K562 (cell line): Measurements from ENCODE around the gene NANOG. TPM values are rescaled to one million over a fixed set of nuclear protein-coding genes. Genes with fewer than 3 reads are reported as not detected.
"Not testable (repeated sequence)": the region's sequence is repeated elsewhere in the genome, so short reads cannot be mapped to it uniquely, and the experiment has no call there.

Experiments used
- ATAC-seq: fragments of 200-7000 bp; cut with Tn5 transposase; 3 replicates; pipeline ENCODE4 v1.9.1; 2020; ENCODE audit warnings: moderate library complexity
- BruUV-seq: library from RNA; stranded (reverse); fragments of 400-500 nt; replicated peaks from 2 replicates; lab custom pipeline; 2021; lab: Mats Ljungman, UMichigan
- CTCF ChIA-PET: fragments of 300-600 bp; formaldehyde crosslinking; extraction: SDS; loops from one replicate; lab custom pipeline; 2021; ENCODE audit warnings: low intra/inter-chr PET ratio; lab: Yijun Ruan, JAX
- POLR2A ChIA-PET: fragments of 300-600, 350-650 bp; sonication (Branson Sonifier 250); formaldehyde crosslinking; extraction: SDS; loops from one replicate; lab custom pipeline; 2021; ENCODE audit warnings: antibody characterized with exemption, inconsistent platforms; lab: Yijun Ruan, JAX
- DNase-seq, 4 experiments: peaks; one replicate each; pipeline versions ENCODE4 v3.0.0 to v3.0.0-alpha.2; 2011 to 2018; ENCODE audit warnings: low spot score in 3 of 4, mixed read lengths in 3 of 4; ENCODE audit errors: extremely low read depth in 1 of 4
- FAIRE-seq: peaks from 2 replicates; lab custom pipeline; 2011; peaks lifted over from hg19 to GRCh38; lab: Jason Lieb, UNC
- H2AFZ ChIP-seq: 2 replicates; pipeline ENCODE4 v1.6.0; 2011; ENCODE audit warnings: low read depth, low read length, control low read depth, inconsistent platforms
- H3K27ac ChIP-seq: fragments of 200-600 bp; 3 replicates; pipeline ENCODE4 v1.8.0; 2011; ENCODE audit warnings: low read depth, mild to moderate bottlenecking, control low read depth, inconsistent platforms, low read length, moderate library complexity, mixed read lengths; ENCODE audit errors: extremely low read depth
- H3K27me3 ChIP-seq, 2 experiments: fragments of 300-600 bp in 1 of 2; 2 replicates in 1 of 2; 3 replicates in 1 of 2; pipeline versions ENCODE4 v1.6.0 to v1.8.0; 2011; ENCODE audit warnings: inconsistent platforms in 2 of 2, low read length in 2 of 2, mild to moderate bottlenecking in 1 of 2, mixed read lengths in 1 of 2, moderate library complexity in 1 of 2; ENCODE audit not compliant: control insufficient read depth in 2 of 2, insufficient read depth in 2 of 2
- H3K36me3 ChIP-seq: fragments of 300-600 bp; 3 replicates; pipeline ENCODE4 v1.8.0; 2011; ENCODE audit warnings: mild to moderate bottlenecking, low read length, inconsistent platforms; ENCODE audit not compliant: control insufficient read depth, insufficient read depth
- H3K4me1 ChIP-seq, 2 experiments: fragments of 200-600 bp in 1 of 2; replicated peaks in 1 of 2; 2 replicates in 1 of 2; 3 replicates in 1 of 2; pipeline versions ENCODE4 v1.5.1 to v1.8.0; 2011; ENCODE audit warnings: inconsistent platforms in 2 of 2, low read length in 2 of 2, mild to moderate bottlenecking in 1 of 2, mixed read lengths in 1 of 2, moderate library complexity in 1 of 2; ENCODE audit not compliant: control insufficient read depth in 2 of 2, insufficient read depth in 2 of 2
- H3K4me2 ChIP-seq: 2 replicates; pipeline ENCODE4 v1.6.1; 2011; ENCODE audit warnings: low read length, control low read depth, inconsistent platforms, mixed read lengths; ENCODE audit not compliant: insufficient read depth
- H3K4me3 ChIP-seq: fragments of 200-600 bp; sonication (generic), shearing (Covaris generic); 2 replicates; pipeline ENCODE4 v1.5.1; 2016; ENCODE audit warnings: control low read depth, inconsistent platforms
- H3K79me2 ChIP-seq: fragments of 200-600 bp; 3 replicates; pipeline ENCODE4 v1.8.0; 2011; ENCODE audit warnings: low read length, inconsistent platforms; ENCODE audit not compliant: control insufficient read depth, insufficient read depth
- H3K9ac ChIP-seq, 2 experiments: 2 replicates each; pipeline versions ENCODE4 v1.6.0 to v1.6.1; 2011; ENCODE audit warnings: low read depth in 2 of 2, low read length in 2 of 2, control low read depth in 1 of 2, inconsistent platforms in 1 of 2, mild to moderate bottlenecking in 1 of 2, mixed read lengths in 1 of 2; ENCODE audit not compliant: insufficient read depth in 1 of 2
- H3K9me1 ChIP-seq: one replicate; pipeline ENCODE4 v1.6.0; 2011; ENCODE audit warnings: inconsistent platforms, mild to moderate bottlenecking, low read length, moderate library complexity; ENCODE audit not compliant: control insufficient read depth, insufficient read depth
- H3K9me3 ChIP-seq: replicated peaks from 2 replicates; pipeline ENCODE4 v1.5.1; 2011; ENCODE audit warnings: low read depth, low read length, inconsistent platforms; ENCODE audit not compliant: control insufficient read depth, insufficient read depth
- H4K20me1 ChIP-seq: replicated peaks from 2 replicates; pipeline ENCODE4 v1.6.1; 2011; ENCODE audit warnings: low read length, inconsistent platforms, mixed read lengths; ENCODE audit not compliant: control insufficient read depth, insufficient read depth
- SPI1 ChIP-seq: IDR thresholded peaks from 2 replicates; pipeline ENCODE4 v1.6.1; 2011; ENCODE audit warnings: low read depth, low read length, control low read depth, borderline replicate concordance
- TOE1 ChIP-seq, 2 experiments: fragments of 450-650 bp in 1 of 2; sonication (generic) in 1 of 2; formaldehyde crosslinking in 1 of 2; IDR thresholded peaks; 2 replicates each; pipeline versions ENCODE4 v1.7.1 to v1.8.0; 2016 to 2022; ENCODE audit warnings: borderline replicate concordance in 2 of 2, mild to moderate bottlenecking in 2 of 2, antibody characterized with exemption in 1 of 2, inconsistent platforms in 1 of 2, low read depth in 1 of 2, missing genetic modification reagents in 1 of 2, moderate library complexity in 1 of 2
- ZNF121 ChIP-seq: sonication (generic); formaldehyde crosslinking; conservative IDR thresholded peaks from 2 replicates; pipeline ENCODE4 v1.8.0; 2022; ENCODE audit warnings: missing genetic modification reagents
- WGBS: fragments of 100-300 bp; shearing (Covaris generic); methylation state at CpG from one replicate; pipeline ENCODE4 v1.1.6; 2016; ENCODE audit warnings: low coverage, mixed read lengths; ENCODE audit not compliant: insufficient coverage; ENCODE audit errors: missing lambda C conversion rate; 5-methylcytosine and 5-hydroxymethylcytosine counted together
- in situ Hi-C: fragments of 300-500 bp; cut with MboI; formaldehyde crosslinking; loops from 4 replicates; pipeline ENCODE4 v1.15.0; 2018; ENCODE audit warnings: inconsistent platforms, mixed read lengths
- intact Hi-C: fragments of 100-400 bp; cut with micrococcal nuclease; formaldehyde crosslinking; loops from 2 replicates; pipeline ENCODE4 v1.14.2; 2022
- polyA plus RNA-seq, 8 experiments: library from polyadenylated mRNA; depleted of rRNA in 4 of 8; stranded (reverse) in 5 of 8; unstranded in 3 of 8; fragments of >200 nt; fragmentation: Nextera tagmentation in 2 of 8; fragmentation: Illumina TruSeq in 1 of 8; extraction: Ambion mirVana in 2 of 8; extraction: Trizol in 1 of 8; gene quantifications; 2 replicates each; pipeline versions ENCODE4 v1.2.1 to v1.2.3, GENCODE V29; 2011 to 2014; ENCODE audit warnings: inconsistent platforms in 1 of 8, missing spikeins in 1 of 8
- total RNA-seq, 7 experiments: library from RNA; depleted of rRNA in 6 of 7; stranded (reverse); fragments of >200 nt in 6 of 7; fragmentation: Illumina TruSeq in 2 of 7; extraction: Trizol in 2 of 7; gene quantifications; 2 replicates each; pipeline versions ENCODE4 v1.2.1 to v1.2.3, GENCODE V29; 2011 to 2021; ENCODE audit warnings: low replicate concordance in 1 of 7
- TF ChIP-seq, protein P1 (sequence below): IDR thresholded peaks from 2 replicates; pipeline ENCODE4 v1.6.1; 2016; ENCODE audit warnings: missing genetic modification characterization, missing compliant biosample characterization

The NANOG gene
- total and polyA plus RNA-seq, 9 of the 15 experiments (the other 6 are each of a cell fraction or from before 2014, with no cell fraction given): 0.04 TPM; not detected in 8

GRCh38 chr12:7782055-7782454, 7.1 kb upstream of the NANOG start:
- no peak for DNase-seq
- H3K4me3 ChIP-seq: no peak overlapping the region
- H3K4me2 ChIP-seq: no peak overlapping the region
- ChIA-PET CTCF (no interaction called here), POLR2A (no interaction called here)
- no peak overlapping the region for H2AFZ ChIP-seq
- no peak overlapping the region for H3K9ac ChIP-seq
- no peaks in the 10 kb centered on the region for H3K9me3 ChIP-seq
- peaks cover 0 to 6% of the 10 kb centered on the region in 2 experiments; a peak in 1 of 5 replicates for H3K27me3 ChIP-seq
- no peak for FAIRE-seq
- in situ Hi-C loops (no loop called here), intact Hi-C loops (no loop called here)
- no peaks in the 10 kb centered on the region for H3K9me1 ChIP-seq
- ATAC-seq: no peak
- TF ChIP-seq ZNF121 (peak; percentile 85), SPI1 (no peak), TOE1 (IDR thresholded peaks at IDR 0.05; ENCODE audit: borderline replicate concordance) (no peak), TOE1 (CRISPR knock-in tag; IDR thresholded peaks at IDR 0.05; ENCODE audit: borderline replicate concordance, low read depth) (no peak)
- BruUV-seq: no TSS peak
- H4K20me1 ChIP-seq: no peaks in the 10 kb centered on the region
- no peaks in the 10 kb centered on the region for H3K4me1 ChIP-seq
- no peak overlapping the region for H3K27ac ChIP-seq
- no peaks in the 10 kb centered on the region for H3K36me3 ChIP-seq
- WGBS: 2% methylated on average over 5 of the region's 6 CpGs
- no peaks in the 10 kb centered on the region for H3K79me2 ChIP-seq

GRCh38 chr12:7783433-7783832, 5.8 kb upstream of the NANOG start:
- POLR2A ChIA-PET, DNase-seq, FAIRE-seq: not testable (repeated sequence)

More at GRCh38 chr12:7783433-7783832, 5.8 kb upstream of the NANOG start:
- TF ChIP-seq, protein P1, sequence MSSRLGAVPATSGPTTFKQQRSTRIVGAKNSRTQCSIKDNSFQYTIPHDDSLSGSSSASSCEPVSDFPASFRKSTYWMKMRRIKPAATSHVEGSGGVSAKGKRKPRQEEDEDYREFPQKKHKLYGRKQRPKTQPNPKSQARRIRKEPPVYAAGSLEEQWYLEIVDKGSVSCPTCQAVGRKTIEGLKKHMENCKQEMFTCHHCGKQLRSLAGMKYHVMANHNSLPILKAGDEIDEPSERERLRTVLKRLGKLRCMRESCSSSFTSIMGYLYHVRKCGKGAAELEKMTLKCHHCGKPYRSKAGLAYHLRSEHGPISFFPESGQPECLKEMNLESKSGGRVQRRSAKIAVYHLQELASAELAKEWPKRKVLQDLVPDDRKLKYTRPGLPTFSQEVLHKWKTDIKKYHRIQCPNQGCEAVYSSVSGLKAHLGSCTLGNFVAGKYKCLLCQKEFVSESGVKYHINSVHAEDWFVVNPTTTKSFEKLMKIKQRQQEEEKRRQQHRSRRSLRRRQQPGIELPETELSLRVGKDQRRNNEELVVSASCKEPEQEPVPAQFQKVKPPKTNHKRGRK (tag): peak; percentile 79
- TF ChIP-seq, all 486 proteins: peak for 1; not testable (repeated sequence) for 485
- H3K9me3 ChIP-seq, H3K27ac ChIP-seq, H3K4me2 ChIP-seq, H4K20me1 ChIP-seq, H2AFZ ChIP-seq, BruUV-seq, in situ Hi-C loops, H3K4me3 ChIP-seq, H3K9me1 ChIP-seq, H3K27me3 ChIP-seq, H3K79me2 ChIP-seq, H3K36me3 ChIP-seq, ATAC-seq, H3K4me1 ChIP-seq, CTCF ChIA-PET, H3K9ac ChIP-seq, intact Hi-C loops: not testable (repeated sequence)
- WGBS: 0% methylated on average over 1 of the region's 9 CpGs
